Activated CD8-positive, alpha-beta T cell treated with anti-CD3 and anti-CD28 coated beads for 36 hours (primary cell): ENCODE measurements around the gene LRAT. TPM values are rescaled to one million over a fixed set of nuclear protein-coding genes. Genes with fewer than 3 reads are reported as not detected.

Source experiments
- ATAC-seq: fragments of 200-7000 bp; cut with Tn5 transposase; one replicate; pipeline ENCODE4 v1.10.0; 2021; ENCODE audit warnings: mild to moderate bottlenecking, moderate library complexity
- CTCF ChIA-PET: fragments of 350-600 bp; sonication (Branson Sonifier 250); formaldehyde crosslinking; loops from one replicate; lab custom pipeline; 2021; ENCODE audit warnings: antibody characterized with exemption; lab: Charles Lee
- POLR2A ChIA-PET: fragments of 350-600 bp; sonication (Branson Sonifier 250); formaldehyde crosslinking; loops from one replicate; lab custom pipeline; 2021; ENCODE audit warnings: antibody characterized with exemption; lab: Charles Lee
- DNase-seq: peaks from one replicate; pipeline ENCODE4 v3.0.0-alpha.2; 2020
- H3K27ac Mint-ChIP-seq: one replicate; pipeline ENCODE4 v1.8.0; 2021; ENCODE audit warnings: mild to moderate bottlenecking, mixed read lengths
- H3K27me3 Mint-ChIP-seq: one replicate; pipeline ENCODE4 v1.8.0; 2021; ENCODE audit warnings: mixed read lengths
- H3K36me3 Mint-ChIP-seq: one replicate; pipeline ENCODE4 v1.8.0; 2021; ENCODE audit warnings: low read depth, mixed read lengths
- H3K4me1 Mint-ChIP-seq: one replicate; pipeline ENCODE4 v1.8.0; 2021; ENCODE audit warnings: low read depth, mixed read lengths
- H3K4me3 Mint-ChIP-seq: one replicate; pipeline ENCODE4 v1.8.0; 2021; ENCODE audit warnings: mild to moderate bottlenecking, moderate library complexity, mixed read lengths
- H3K9me3 Mint-ChIP-seq: one replicate; pipeline ENCODE4 v1.8.0; 2021; ENCODE audit warnings: mixed read lengths
- CTCF ChIP-seq: fragments of 200-600 bp; IDR thresholded peaks from one replicate; pipeline ENCODE4 v1.8.0; 2022; ENCODE audit warnings: antibody characterized with exemption, mild to moderate bottlenecking
- intact Hi-C: fragments of 100-400 bp; cut with micrococcal nuclease; formaldehyde crosslinking; loops from one replicate; pipeline ENCODE4 v1.10.0; 2022
- total RNA-seq, 2 experiments: library from RNA; stranded (reverse); gene quantifications; one replicate each; pipeline ENCODE4 v1.2.3, GENCODE V29; 2021

Gene LRAT
- total RNA-seq, 2 experiments from 2014 or later: not detected

- no peak for TF ChIP-seq CTCF
- H3K36me3 Mint-ChIP-seq: no peaks in the 10 kb centered on the region
- H3K27me3 Mint-ChIP-seq: peaks cover 6% of the 10 kb centered on the region
- no peaks in the 10 kb centered on the region for H3K9me3 Mint-ChIP-seq
- no peak for ATAC-seq
- ChIA-PET POLR2A (no interaction called here), CTCF (no interaction called here)
- H3K27ac Mint-ChIP-seq: no peak within 1 kb of the TSS
- no peaks in the 10 kb centered on the region for H3K4me1 Mint-ChIP-seq
- intact Hi-C loops: no loop called here
- no peak for DNase-seq
- no peak within 1 kb of the TSS for H3K4me3 Mint-ChIP-seq
Observed at GRCh38 chr4:154781126-154781982, 37.6 kb downstream of the LRAT start, which contains the start of gene RBM46. RBM46 (plus strand) TSS chr4:154781272; CDS start chr4:154796753, 15,481 bp downstream.

GRCh38 chr4:154781983-154782293, 38.1 kb downstream of the LRAT start:
- POLR2A ChIA-PET: no interaction called here
- H3K27me3 Mint-ChIP-seq: peaks cover 5% of the 10 kb centered on the region
- no peaks in the 10 kb centered on the region for H3K36me3 Mint-ChIP-seq

More at GRCh38 chr4:154781983-154782293, 38.1 kb downstream of the LRAT start:
- TF ChIP-seq CTCF: no peak
- CTCF ChIA-PET: interaction anchor here (0.6 kb wide), 1 partner anchor 497 kb away, joined by 3 read pairs; no protein-coding TSS in a partner anchor
- Mint-ChIP-seq H3K4me1 (no peaks in the 10 kb centered on the region), H3K27ac (no peak overlapping the region), H3K9me3 (no peaks in the 10 kb centered on the region), H3K4me3 (no peak overlapping the region)
- ATAC-seq (no peak), DNase-seq (no peak)
- intact Hi-C loops: no loop called here

Other genes with a start within 250 kb of the LRAT start
- gene PLRG1, start 193.6 kb upstream of the LRAT start, total RNA-seq: 100 to 1,000 TPM; 114 to 121 TPM
- not detected for gene FGB, start 181.0 kb upstream of the LRAT start, total RNA-seq
- not detected for gene FGA, start 153.3 kb upstream of the LRAT start, total RNA-seq
- not detected for gene FGG, start 131.3 kb upstream of the LRAT start, total RNA-seq
- not detected for gene RBM46, start 37.3 kb downstream of the LRAT start, total RNA-seq